HG03378 (cell line): ENCODE data around the gene CD46.
A peak's percentile ranks its signal among the peaks of the same experiment; 100 is the strongest.
"Not testable (repeated sequence)": the region's sequence is repeated elsewhere in the genome, so short reads cannot be mapped to it uniquely, and the experiment has no call there.

Experiments used
- ATAC-seq: cut with Tn5 transposase; IDR thresholded peaks from one replicate; pipeline ENCODE4 v1.9.1; 2021; ENCODE audit warnings: mild to moderate bottlenecking, moderate library complexity; ENCODE audit not compliant: unreplicated experiment

Gene CD46

GRCh38 chr1:207751790-207752455 is at the start of gene CD46:
TSS of gene CD46 (plus strand) at chr1:207752054. CDS start at chr1:207752213, 159 bp downstream.
- ATAC-seq = peak; percentile 85

- ATAC-seq = no peak
Observed at GRCh38 chr1:207702317-207702716, 49.5 kb upstream of the CD46 start.

GRCh38 chr1:207703712-207704111 is 48.1 kb upstream of the CD46 start:
- no peak for ATAC-seq

- not testable (repeated sequence) for ATAC-seq
Observed at GRCh38 chr1:207708004-207708403, 43.9 kb upstream of the CD46 start.

GRCh38 chr1:207711285-207711684 is 40.6 kb upstream of the CD46 start:
- no peak for ATAC-seq

- not testable (repeated sequence) for ATAC-seq
Observed at GRCh38 chr1:207712701-207713100, 39.2 kb upstream of the CD46 start.

- no peak for ATAC-seq
Observed at GRCh38 chr1:207713529-207713928, 38.3 kb upstream of the CD46 start.

GRCh38 chr1:207719234-207719633 is 32.6 kb upstream of the CD46 start:
- no peak for ATAC-seq

GRCh38 chr1:207728200-207728858 is 23.5 kb upstream of the CD46 start:
- not testable (repeated sequence) for ATAC-seq

- not testable (repeated sequence) for ATAC-seq
Observed at GRCh38 chr1:207737503-207738157, 14.2 kb upstream of the CD46 start.

- not testable (repeated sequence) for ATAC-seq
Observed at GRCh38 chr1:207738158-207738659, 13.6 kb upstream of the CD46 start.

GRCh38 chr1:207740207-207740606 is 11.6 kb upstream of the CD46 start:
- ATAC-seq = no peak

- no peak for ATAC-seq
Observed at GRCh38 chr1:207742850-207743555, 8.9 kb upstream of the CD46 start.

- ATAC-seq = no peak
Observed at GRCh38 chr1:207744000-207744534, 7.8 kb upstream of the CD46 start.

GRCh38 chr1:207745285-207745684 is 6.6 kb upstream of the CD46 start:
- no peak for ATAC-seq

GRCh38 chr1:207745839-207746767 is 5.8 kb upstream of the CD46 start:
- no peak for ATAC-seq

GRCh38 chr1:207747627-207748492 is 4.0 kb upstream of the CD46 start:
- ATAC-seq = no peak

GRCh38 chr1:207748737-207749528 is 2.9 kb upstream of the CD46 start:
- no peak for ATAC-seq
